Astrocyte of the spinal cord (primary cell): ENCODE results near the gene DCDC1.
"Not testable (repeated sequence)": the region's sequence is repeated elsewhere in the genome, so short reads cannot be mapped to it uniquely, and the experiment has no call there.

Experiments
- DNase-seq: peaks from one replicate; pipeline ENCODE4 v3.0.0; 2011; ENCODE audit warnings: low read depth, low spot score
- H3K4me3 ChIP-seq: 2 replicates; pipeline ENCODE4 v1.5.1; 2011; ENCODE audit warnings: low read depth, mild to moderate bottlenecking, low read length, moderate library complexity
- CTCF ChIP-seq: IDR thresholded peaks from 2 replicates; pipeline ENCODE4 v1.5.1; 2012; ENCODE audit warnings: low read depth, mild to moderate bottlenecking, low read length, inconsistent platforms
- in situ Hi-C: cut with HindIII; loops from 2 replicates; pipeline ENCODE4 v1.10.0; 2017; ENCODE audit warnings: low sequenced_read_pairs

DCDC1 gene

GRCh38 chr11:31323145-31323544 lies 46.4 kb downstream of the DCDC1 start:
- no peak overlapping the region for H3K4me3 ChIP-seq
- in situ Hi-C loops = no loop called here
- DNase-seq = no peak
- no peak for TF ChIP-seq CTCF

- in situ Hi-C loops, DNase-seq, H3K4me3 ChIP-seq: not testable (repeated sequence)
Measured at GRCh38 chr11:31321494-31321893, 48.0 kb downstream of the DCDC1 start.

GRCh38 chr11:31303644-31304180 lies 65.8 kb downstream of the DCDC1 start:
- no peak for TF ChIP-seq CTCF
- in situ Hi-C loops = no loop called here
- DNase-seq = no peak
- H3K4me3 ChIP-seq = no peak overlapping the region

GRCh38 chr11:31301549-31302510 lies 67.7 kb downstream of the DCDC1 start:
- DNase-seq = no peak
- in situ Hi-C loops = no loop called here
- no peak for TF ChIP-seq CTCF
- no peak overlapping the region for H3K4me3 ChIP-seq

- in situ Hi-C loops = no loop called here
- DNase-seq = no peak
- no peak overlapping the region for H3K4me3 ChIP-seq
- no peak for TF ChIP-seq CTCF
Measured at GRCh38 chr11:31295308-31295707, 74.2 kb downstream of the DCDC1 start.

- in situ Hi-C loops, H3K4me3 ChIP-seq, DNase-seq: not testable (repeated sequence)
Measured at GRCh38 chr11:31273527-31273926, 96.0 kb downstream of the DCDC1 start.

GRCh38 chr11:31267720-31268119 lies 101.8 kb downstream of the DCDC1 start:
- in situ Hi-C loops = no loop called here
- no peak for TF ChIP-seq CTCF
- DNase-seq = no peak
- H3K4me3 ChIP-seq = no peak overlapping the region
